Measurements from ENCODE around the gene OR51B2.

- TF ChIP-seq CTCF (conservative IDR thresholded peaks at IDR 0.05) (no peak), ZFX (IDR thresholded peaks at IDR 0.05) (no peak)
These were observed 20.1 kb downstream of the OR51B2 start for GRCh38 chr11:5304046-5304445.

Data from C4-2B (cell line).